ENCODE data around the gene CRABP2.

CRABP2 gene

DNA sequence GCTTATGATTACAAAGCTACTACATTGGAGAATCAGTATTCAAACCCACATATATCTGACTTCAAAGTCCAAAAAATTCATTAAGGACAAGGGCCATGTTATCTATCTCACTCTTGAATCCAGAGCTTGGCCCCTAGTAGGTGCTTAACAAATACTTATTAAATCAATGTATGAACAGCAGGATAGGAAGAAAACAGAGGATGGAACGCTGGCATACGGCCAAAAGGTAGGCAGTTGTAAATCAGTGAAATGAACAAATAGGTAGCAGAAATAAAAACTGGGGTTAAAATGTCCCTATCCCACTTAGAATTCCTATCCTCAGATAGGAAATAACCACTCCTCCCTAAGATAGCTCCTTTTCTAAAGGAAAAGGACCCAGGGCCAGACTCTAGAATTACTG, 33.5 kb upstream of the CRABP2 start:
- H3K4me2 ChIP-seq (ENCODE audit: low read depth, low read length, poor library complexity, severe bottlenecking) = no peak overlapping the region

DNA sequence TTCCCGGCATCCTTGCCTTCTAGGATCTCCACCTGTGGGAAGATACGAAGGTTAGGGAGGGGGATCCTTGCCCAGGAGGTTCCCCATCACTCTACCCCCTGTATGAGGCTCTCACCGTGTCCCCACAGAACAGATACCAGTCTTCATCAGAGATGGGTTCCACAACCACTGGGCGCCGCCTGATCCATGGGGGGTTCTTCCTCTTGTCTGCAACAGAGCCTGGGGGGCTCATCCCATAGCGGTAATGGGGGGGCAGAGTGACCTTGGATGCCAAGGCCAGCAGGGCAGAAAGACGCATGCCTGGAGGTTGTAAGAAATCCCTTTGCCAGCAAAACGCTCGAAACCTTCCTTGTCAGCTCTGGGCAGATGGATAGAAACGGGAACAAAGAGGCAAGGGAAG, 33.0 kb upstream of the CRABP2 start:
- no peaks in the 10 kb centered on the region for H3K9me3 ChIP-seq (ENCODE audit: insufficient read depth, low read length)
- H3K79me2 ChIP-seq (ENCODE audit: insufficient read depth, low read length) = peaks cover 15% of the 10 kb centered on the region
- H3K9me2 ChIP-seq (replicated peaks; ENCODE audit: insufficient read depth, low read length) = no peaks in the 10 kb centered on the region
- H3K9ac ChIP-seq (ENCODE audit: low read length) = no peak overlapping the region
- TF ChIP-seq EZH2phosphoT487 (conservative IDR thresholded peaks at IDR 0.05; ENCODE audit: low read length) = no peak
- TF ChIP-seq, protein P1, sequence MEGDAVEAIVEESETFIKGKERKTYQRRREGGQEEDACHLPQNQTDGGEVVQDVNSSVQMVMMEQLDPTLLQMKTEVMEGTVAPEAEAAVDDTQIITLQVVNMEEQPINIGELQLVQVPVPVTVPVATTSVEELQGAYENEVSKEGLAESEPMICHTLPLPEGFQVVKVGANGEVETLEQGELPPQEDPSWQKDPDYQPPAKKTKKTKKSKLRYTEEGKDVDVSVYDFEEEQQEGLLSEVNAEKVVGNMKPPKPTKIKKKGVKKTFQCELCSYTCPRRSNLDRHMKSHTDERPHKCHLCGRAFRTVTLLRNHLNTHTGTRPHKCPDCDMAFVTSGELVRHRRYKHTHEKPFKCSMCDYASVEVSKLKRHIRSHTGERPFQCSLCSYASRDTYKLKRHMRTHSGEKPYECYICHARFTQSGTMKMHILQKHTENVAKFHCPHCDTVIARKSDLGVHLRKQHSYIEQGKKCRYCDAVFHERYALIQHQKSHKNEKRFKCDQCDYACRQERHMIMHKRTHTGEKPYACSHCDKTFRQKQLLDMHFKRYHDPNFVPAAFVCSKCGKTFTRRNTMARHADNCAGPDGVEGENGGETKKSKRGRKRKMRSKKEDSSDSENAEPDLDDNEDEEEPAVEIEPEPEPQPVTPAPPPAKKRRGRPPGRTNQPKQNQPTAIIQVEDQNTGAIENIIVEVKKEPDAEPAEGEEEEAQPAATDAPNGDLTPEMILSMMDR (IDR thresholded peaks at IDR 0.05; ENCODE audit: insufficient read depth, low read length, poor library complexity, severe bottlenecking) = no peak
- no peak overlapping the region for H2AFZ ChIP-seq (ENCODE audit: low read depth, low read length, severe bottlenecking)
- H3K4me3 ChIP-seq (ENCODE audit: insufficient read depth, low read length, poor library complexity, severe bottlenecking) = no peak overlapping the region
- H3K36me3 ChIP-seq (ENCODE audit: low read length) = no peaks in the 10 kb centered on the region
- no peaks in the 10 kb centered on the region for H3K27me3 ChIP-seq (ENCODE audit: low read length)
- no peak overlapping the region for H3K27ac ChIP-seq (ENCODE audit: low read depth, low read length)
- no peaks in the 10 kb centered on the region for H4K20me1 ChIP-seq (ENCODE audit: low read depth, low read length)
- H3F3A ChIP-seq (ENCODE audit: insufficient read depth) = peaks cover 29% of the 10 kb centered on the region
- no peak overlapping the region for H3K4me2 ChIP-seq (ENCODE audit: low read depth, low read length, poor library complexity, severe bottlenecking)

More for the DNA sequence above, 33.5 kb upstream of the CRABP2 start:
- H3K36me3 ChIP-seq (ENCODE audit: low read length) = no peaks in the 10 kb centered on the region
- no peak overlapping the region for H3K27ac ChIP-seq (ENCODE audit: low read depth, low read length)
- no peaks in the 10 kb centered on the region for H4K20me1 ChIP-seq (ENCODE audit: low read depth, low read length)
- H3K9ac ChIP-seq (ENCODE audit: low read length) = no peak overlapping the region
- no peaks in the 10 kb centered on the region for H3K27me3 ChIP-seq (ENCODE audit: low read length)
- peaks cover 15% of the 10 kb centered on the region for H3K79me2 ChIP-seq (ENCODE audit: insufficient read depth, low read length)
- TF ChIP-seq EZH2phosphoT487 (conservative IDR thresholded peaks at IDR 0.05; ENCODE audit: low read length) = no peak
- TF ChIP-seq, protein P1 (IDR thresholded peaks at IDR 0.05; ENCODE audit: insufficient read depth, low read length, poor library complexity, severe bottlenecking) = no peak
- peaks cover 29% of the 10 kb centered on the region for H3F3A ChIP-seq (ENCODE audit: insufficient read depth)
- H3K9me2 ChIP-seq (replicated peaks; ENCODE audit: insufficient read depth, low read length) = no peaks in the 10 kb centered on the region
- no peaks in the 10 kb centered on the region for H3K9me3 ChIP-seq (ENCODE audit: insufficient read depth, low read length)
- H2AFZ ChIP-seq (ENCODE audit: low read depth, low read length, severe bottlenecking) = no peak overlapping the region
- H3K4me3 ChIP-seq (ENCODE audit: insufficient read depth, low read length, poor library complexity, severe bottlenecking) = no peak overlapping the region

DNA sequence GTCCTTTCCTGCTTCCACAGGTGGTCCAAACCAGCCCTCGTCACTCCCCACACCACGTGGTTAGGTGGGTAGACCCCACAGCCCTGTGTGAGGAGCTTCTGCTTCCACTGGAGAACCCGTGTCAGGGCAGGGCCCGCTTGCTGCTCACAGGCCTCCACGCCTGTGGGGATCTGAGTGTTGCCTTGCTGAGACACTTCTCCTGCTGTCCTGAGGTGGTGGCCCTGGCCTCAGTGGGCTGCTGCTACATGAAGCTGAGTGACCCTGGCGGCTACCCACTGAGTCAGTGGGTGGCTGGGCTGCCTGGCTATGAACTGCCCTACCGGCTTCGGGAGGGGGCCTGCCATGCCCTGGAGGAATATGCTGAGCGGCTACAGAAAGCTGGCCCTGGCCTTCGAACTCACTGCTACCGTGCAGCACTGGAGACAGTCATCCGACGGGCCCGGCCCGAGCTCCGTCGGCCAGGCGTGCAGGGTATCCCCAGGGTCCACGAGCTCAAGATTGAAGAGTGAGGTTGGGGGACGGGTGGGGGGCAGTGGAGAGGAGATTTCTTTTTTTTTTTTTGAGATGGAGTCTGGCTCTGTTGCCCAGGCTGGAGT, 28.7 kb upstream of the CRABP2 start:
- no peaks in the 10 kb centered on the region for H3K9me2 ChIP-seq (replicated peaks; ENCODE audit: insufficient read depth, low read length)
- no peaks in the 10 kb centered on the region for H3K27me3 ChIP-seq (ENCODE audit: low read length)
- no peak overlapping the region for H3K4me3 ChIP-seq (ENCODE audit: insufficient read depth, low read length, poor library complexity, severe bottlenecking)
- H4K20me1 ChIP-seq (ENCODE audit: low read depth, low read length) = no peaks in the 10 kb centered on the region
- H3K27ac ChIP-seq (ENCODE audit: low read depth, low read length) = no peak overlapping the region
- no peaks in the 10 kb centered on the region for H3K9me3 ChIP-seq (ENCODE audit: insufficient read depth, low read length)
- TF ChIP-seq EZH2phosphoT487 (conservative IDR thresholded peaks at IDR 0.05; ENCODE audit: low read length) = no peak
- TF ChIP-seq, protein P1 (IDR thresholded peaks at IDR 0.05; ENCODE audit: insufficient read depth, low read length, poor library complexity, severe bottlenecking) = no peak
- peaks cover 8% of the 10 kb centered on the region for H3K79me2 ChIP-seq (ENCODE audit: insufficient read depth, low read length)
- H3F3A ChIP-seq (ENCODE audit: insufficient read depth) = peaks cover 4% of the 10 kb centered on the region; the same call in 1 of the 2 replicates
- no peaks in the 10 kb centered on the region for H3K36me3 ChIP-seq (ENCODE audit: low read length)
- no peak overlapping the region for H2AFZ ChIP-seq (ENCODE audit: low read depth, low read length, severe bottlenecking)
- H3K4me2 ChIP-seq (ENCODE audit: low read depth, low read length, poor library complexity, severe bottlenecking) = no peak overlapping the region
- H3K9ac ChIP-seq (ENCODE audit: low read length) = no peak overlapping the region

Measured in SU-DHL-6 (cell line).